GM23338 (cell line): ENCODE measurements around the gene PDCD7. TPM values are rescaled to one million over a fixed set of nuclear protein-coding genes. Genes with fewer than 3 reads are reported as not detected.
"Not testable (repeated sequence)": the region's sequence is repeated elsewhere in the genome, so short reads cannot be mapped to it uniquely, and the experiment has no call there.

Experiments used
- ATAC-seq: fragments of 200-7000 bp; cut with Tn5 transposase; 3 replicates; pipeline ENCODE4 v1.9.1; 2020
- DNase-seq: peaks from one replicate; pipeline ENCODE4 v3.0.0-alpha.2; 2015; ENCODE audit warnings: low spot score
- H2AFZ ChIP-seq: fragments of 200-600 bp; sonication (generic); 2 replicates; pipeline ENCODE4 v1.8.0; 2016; ENCODE audit warnings: antibody characterized with exemption, mild to moderate bottlenecking, moderate library complexity
- H3F3A ChIP-seq: fragments of 200-600 bp; sonication (generic); replicated peaks from 2 replicates; pipeline ENCODE4 v1.8.0; 2017; ENCODE audit warnings: antibody characterized with exemption, mixed run types, low read depth
- H3K27ac ChIP-seq: fragments of 200-600 bp; sonication (generic); 2 replicates; pipeline ENCODE4 v1.6.1; 2016; ENCODE audit warnings: low read depth
- H3K27me3 ChIP-seq: fragments of 200-600 bp; sonication (generic); 2 replicates; pipeline ENCODE4 v1.8.0; 2016; ENCODE audit warnings: mild to moderate bottlenecking, mixed run types, moderate library complexity; ENCODE audit not compliant: insufficient read depth
- H3K36me3 ChIP-seq: fragments of 200-600 bp; sonication (generic); 2 replicates; pipeline ENCODE4 v1.8.0; 2016; ENCODE audit warnings: mild to moderate bottlenecking; ENCODE audit not compliant: insufficient read depth
- H3K4me1 ChIP-seq: fragments of 200-600 bp; sonication (generic); 2 replicates; pipeline ENCODE4 v1.8.0; 2016; ENCODE audit warnings: mild to moderate bottlenecking, moderate library complexity; ENCODE audit not compliant: insufficient read depth
- H3K4me2 ChIP-seq: fragments of 200-600 bp; sonication (generic); 2 replicates; pipeline ENCODE4 v1.7.1; 2017; ENCODE audit warnings: mixed run types
- H3K4me3 ChIP-seq: fragments of 200-600 bp; sonication (generic); 2 replicates; pipeline ENCODE4 v1.6.1; 2016; ENCODE audit warnings: mixed run types
- H3K79me2 ChIP-seq: fragments of 200-600 bp; sonication (generic); replicated peaks from 2 replicates; pipeline ENCODE4 v1.8.0; 2017; ENCODE audit warnings: mild to moderate bottlenecking; ENCODE audit not compliant: insufficient read depth
- H3K9me2 ChIP-seq: fragments of 200-600 bp; sonication (generic); 2 replicates; pipeline ENCODE4 v1.8.0; 2017; ENCODE audit not compliant: insufficient read depth
- H4K20me1 ChIP-seq: fragments of 200-600 bp; sonication (generic); replicated peaks from 2 replicates; pipeline ENCODE4 v1.8.0; 2017; ENCODE audit warnings: mild to moderate bottlenecking; ENCODE audit not compliant: insufficient read depth
- H3K27ac Mint-ChIP-seq: 2 replicates; pipeline ENCODE4 v1.8.0; 2020; ENCODE audit warnings: inconsistent platforms, mild to moderate bottlenecking, moderate library complexity, mixed read lengths
- H3K27me3 Mint-ChIP-seq: 3 replicates; pipeline ENCODE4 v1.8.0; 2022; ENCODE audit warnings: low read depth, mild to moderate bottlenecking, moderate library complexity, mixed read lengths, inconsistent platforms; ENCODE audit not compliant: insufficient read depth, poor library complexity
- H3K36me3 Mint-ChIP-seq: 3 replicates; pipeline ENCODE4 v1.8.0; 2021; ENCODE audit warnings: low read depth, mild to moderate bottlenecking, inconsistent platforms, moderate library complexity, mixed read lengths
- H3K4me1 Mint-ChIP-seq: 3 replicates; pipeline ENCODE4 v1.8.0; 2020; ENCODE audit warnings: mild to moderate bottlenecking, inconsistent platforms, mixed read lengths
- H3K4me3 Mint-ChIP-seq: 3 replicates; pipeline ENCODE4 v1.8.0; 2021; ENCODE audit warnings: moderate library complexity, mild to moderate bottlenecking, inconsistent platforms, mixed read lengths
- H3K9me3 Mint-ChIP-seq: 3 replicates; pipeline ENCODE4 v1.8.0; 2020; ENCODE audit warnings: moderate library complexity, mild to moderate bottlenecking, inconsistent platforms, mixed read lengths
- REST ChIP-seq: IDR thresholded peaks from one replicate; pipeline ENCODE4 v1.6.1; 2018; ENCODE audit warnings: antibody characterized with exemption; ENCODE audit not compliant: unreplicated experiment
- ZNF462 ChIP-seq: fragments of 250-450 bp; sonication (Bioruptor Pico); IDR thresholded peaks from 2 replicates; pipeline ENCODE4 v1.5.0; 2020; ENCODE audit warnings: mild to moderate bottlenecking, moderate library complexity
- polyA plus RNA-seq: library from polyadenylated mRNA; unstranded; fragments of >200 nt; fragmentation: Nextera tagmentation; extraction: Ambion mirVana; gene quantifications from 2 replicates; pipeline ENCODE4 v1.2.1, GENCODE V29; 2016
- total RNA-seq: library from RNA; depleted of rRNA; stranded (reverse); fragments of >200 nt; shearing (Covaris generic); gene quantifications from 2 replicates; pipeline ENCODE4 v1.2.3, GENCODE V29; 2014

The PDCD7 gene
- total and polyA plus RNA-seq, 2 experiments from 2014 or later = 16.8 to 21.2 TPM

- TF ChIP-seq ZNF462 (CRISPR knock-in tag) (no peak), REST (no peak)
Measured at GRCh38 chr15:65100442-65100841, 33.2 kb downstream of the PDCD7 start (continued).

- ATAC-seq, H3K36me3 ChIP-seq, H3K4me1 Mint-ChIP-seq, H4K20me1 ChIP-seq, H3K79me2 ChIP-seq, H3K27ac Mint-ChIP-seq, H3K9me3 Mint-ChIP-seq, H3K4me3 ChIP-seq, H3K9me2 ChIP-seq, H3K4me1 ChIP-seq, H3K27ac ChIP-seq, H3K36me3 Mint-ChIP-seq, H3K4me3 Mint-ChIP-seq, H3F3A ChIP-seq, DNase-seq, H3K4me2 ChIP-seq, H2AFZ ChIP-seq: not testable (repeated sequence)
- H3K27me3 ChIP-seq = peaks cover 13% of the 10 kb centered on the region
- peaks cover 16% of the 10 kb centered on the region for H3K27me3 Mint-ChIP-seq
Measured at GRCh38 chr15:65099801-65100200, 33.8 kb downstream of the PDCD7 start.
